MCF 10A (cell line): ENCODE data around the gene TUB. TPM values are rescaled to one million over a fixed set of nuclear protein-coding genes. Genes with fewer than 3 reads are reported as not detected.

Source experiments
- BruUV-seq: library from RNA; stranded (reverse); fragments of 400-500 nt; replicated peaks from 2 replicates; lab custom pipeline; 2021; lab: Mats Ljungman, UMichigan
- CTCF ChIA-PET: fragments of 300-600 bp; sonication (Branson Sonifier 250); formaldehyde crosslinking; extraction: SDS; loops from one replicate; lab custom pipeline; 2021; ENCODE audit warnings: antibody characterized with exemption, inconsistent platforms; lab: Yijun Ruan, JAX
- POLR2A ChIA-PET: fragments of 300-600, 350-650 bp; sonication (Branson Sonifier 250); formaldehyde crosslinking; extraction: SDS; loops from one replicate; lab custom pipeline; 2020; ENCODE audit warnings: antibody characterized with exemption, inconsistent platforms; lab: Yijun Ruan, JAX
- DNase-seq: peaks from one replicate; pipeline ENCODE4 v3.0.0-alpha.2; 2018; ENCODE audit not compliant: unreplicated experiment
- H3K27ac Mint-ChIP-seq: one replicate; pipeline ENCODE4 v1.8.0; 2022; ENCODE audit warnings: mild to moderate bottlenecking, low read depth, mixed read lengths; ENCODE audit not compliant: unreplicated experiment
- H3K27me3 Mint-ChIP-seq: one replicate; pipeline ENCODE4 v1.8.0; 2022; ENCODE audit warnings: mixed read lengths; ENCODE audit not compliant: insufficient read depth, unreplicated experiment
- H3K36me3 Mint-ChIP-seq: one replicate; pipeline ENCODE4 v1.8.0; 2022; ENCODE audit warnings: mild to moderate bottlenecking, moderate library complexity, mixed read lengths; ENCODE audit not compliant: insufficient read depth, unreplicated experiment
- H3K4me1 Mint-ChIP-seq: one replicate; pipeline ENCODE4 v1.8.0; 2022; ENCODE audit warnings: mixed read lengths; ENCODE audit not compliant: insufficient read depth, unreplicated experiment
- H3K4me3 Mint-ChIP-seq: one replicate; pipeline ENCODE4 v1.8.0; 2022; ENCODE audit warnings: mild to moderate bottlenecking, moderate library complexity, mixed read lengths; ENCODE audit not compliant: unreplicated experiment
- H3K9me3 Mint-ChIP-seq: one replicate; pipeline ENCODE4 v1.8.0; 2022; ENCODE audit warnings: mixed read lengths; ENCODE audit not compliant: unreplicated experiment
- intact Hi-C: fragments of 100-400 bp; cut with micrococcal nuclease; formaldehyde crosslinking; loops from 2 replicates; pipeline ENCODE4 v1.14.1; 2022
- total RNA-seq: library from RNA; stranded (reverse); gene quantifications from 2 replicates; pipeline ENCODE4 v1.2.3, GENCODE V29; 2022
- TF ChIP-seq, protein P1 (sequence below): fragments of 200-600 bp; IDR thresholded peaks from one replicate; pipeline ENCODE4 v1.8.0; 2022; ENCODE audit warnings: antibody characterized with exemption, mild to moderate bottlenecking; ENCODE audit not compliant: unreplicated experiment

TUB gene
- total RNA-seq, 1 experiment from 2014 or later, result 1.4 TPM

DNA sequence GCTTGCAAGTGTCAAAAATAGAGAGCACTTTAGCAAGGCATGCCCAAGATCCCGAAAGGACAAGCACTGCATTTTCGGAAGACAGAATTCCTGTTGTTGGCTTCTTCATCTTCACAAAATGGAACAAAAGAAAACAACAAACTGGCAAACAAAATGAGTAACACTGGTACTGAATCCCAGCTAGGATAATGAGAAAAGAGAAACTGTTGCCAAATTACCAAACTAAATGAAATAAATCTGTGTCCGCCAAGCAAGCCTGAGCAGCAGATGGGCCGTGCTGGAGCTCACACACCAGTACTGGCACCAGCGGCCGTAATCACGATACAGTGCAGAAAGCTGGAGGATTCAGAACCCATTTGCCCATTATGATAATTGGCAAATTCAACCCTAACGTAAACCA lies 30.6 kb downstream of the TUB start:
- TF ChIP-seq, protein P1, sequence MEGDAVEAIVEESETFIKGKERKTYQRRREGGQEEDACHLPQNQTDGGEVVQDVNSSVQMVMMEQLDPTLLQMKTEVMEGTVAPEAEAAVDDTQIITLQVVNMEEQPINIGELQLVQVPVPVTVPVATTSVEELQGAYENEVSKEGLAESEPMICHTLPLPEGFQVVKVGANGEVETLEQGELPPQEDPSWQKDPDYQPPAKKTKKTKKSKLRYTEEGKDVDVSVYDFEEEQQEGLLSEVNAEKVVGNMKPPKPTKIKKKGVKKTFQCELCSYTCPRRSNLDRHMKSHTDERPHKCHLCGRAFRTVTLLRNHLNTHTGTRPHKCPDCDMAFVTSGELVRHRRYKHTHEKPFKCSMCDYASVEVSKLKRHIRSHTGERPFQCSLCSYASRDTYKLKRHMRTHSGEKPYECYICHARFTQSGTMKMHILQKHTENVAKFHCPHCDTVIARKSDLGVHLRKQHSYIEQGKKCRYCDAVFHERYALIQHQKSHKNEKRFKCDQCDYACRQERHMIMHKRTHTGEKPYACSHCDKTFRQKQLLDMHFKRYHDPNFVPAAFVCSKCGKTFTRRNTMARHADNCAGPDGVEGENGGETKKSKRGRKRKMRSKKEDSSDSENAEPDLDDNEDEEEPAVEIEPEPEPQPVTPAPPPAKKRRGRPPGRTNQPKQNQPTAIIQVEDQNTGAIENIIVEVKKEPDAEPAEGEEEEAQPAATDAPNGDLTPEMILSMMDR, result no peak
- CTCF ChIA-PET, result interaction anchor here (1.0 to 6.8 kb wide), 3 partner anchors 9 to 78 kb away, joined by 5 to 129 read pairs (median 23); no protein-coding TSS in a partner anchor

DNA sequence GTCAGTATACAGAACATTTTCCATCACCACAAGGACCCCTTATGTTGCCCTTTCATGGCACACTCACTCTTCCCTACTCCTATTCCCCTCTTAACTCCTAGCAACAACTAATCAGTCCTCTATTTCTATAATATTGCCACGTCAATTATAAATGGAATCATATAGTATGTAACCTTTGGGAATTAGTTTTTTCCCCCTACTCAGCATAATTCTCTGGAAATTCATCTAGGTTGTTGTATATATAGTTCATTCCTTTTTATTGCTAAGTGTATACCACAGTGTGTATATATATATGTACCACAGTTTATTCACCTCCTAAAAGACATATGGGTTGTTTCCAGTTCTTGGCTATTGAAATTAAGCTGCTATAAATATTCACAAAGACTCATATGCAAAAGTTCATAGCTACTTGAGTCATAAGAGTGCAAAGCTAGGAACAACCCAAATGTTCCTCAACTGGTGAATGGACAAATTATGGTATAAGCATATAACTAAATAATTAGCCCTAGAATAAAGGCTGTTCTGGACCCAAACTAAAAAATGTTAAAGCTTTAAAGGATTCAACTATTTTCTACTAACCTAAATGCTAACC lies 41.3 kb downstream of the TUB start:
- intact Hi-C loops, result no loop called here
- H3K36me3 Mint-ChIP-seq, result no peaks in the 10 kb centered on the region
- TF ChIP-seq, protein P1, result no peak
- no peak overlapping the region for H3K27ac Mint-ChIP-seq
- no TSS peak for BruUV-seq
- H3K9me3 Mint-ChIP-seq, result no peaks in the 10 kb centered on the region
- no peak for DNase-seq
- CTCF ChIA-PET, result interaction anchor here (0.8 to 6.4 kb wide), 3 partner anchors 22 to 32 kb away, joined by 3 to 41 read pairs (median 4); no protein-coding TSS in a partner anchor
- H3K4me1 Mint-ChIP-seq, result no peaks in the 10 kb centered on the region
- no peak overlapping the region for H3K4me3 Mint-ChIP-seq
- POLR2A ChIA-PET, result interaction anchor here (0.6 to 0.7 kb wide), 3 partner anchors 34 to 155 kb away, joined by 3 read pairs; no protein-coding TSS in a partner anchor
- H3K27me3 Mint-ChIP-seq, result no peaks in the 10 kb centered on the region

More for the DNA sequence above, 30.6 kb downstream of the TUB start:
- Mint-ChIP-seq H3K4me1 (no peaks in the 10 kb centered on the region), H3K4me3 (no peak overlapping the region), H3K27ac (no peak overlapping the region), H3K9me3 (peaks cover 10% of the 10 kb centered on the region), H3K27me3 (no peaks in the 10 kb centered on the region), H3K36me3 (no peaks in the 10 kb centered on the region)
- BruUV-seq, result no TSS peak
- intact Hi-C loops, result no loop called here
- DNase-seq, result no peak
- POLR2A ChIA-PET, result no interaction called here

DNA sequence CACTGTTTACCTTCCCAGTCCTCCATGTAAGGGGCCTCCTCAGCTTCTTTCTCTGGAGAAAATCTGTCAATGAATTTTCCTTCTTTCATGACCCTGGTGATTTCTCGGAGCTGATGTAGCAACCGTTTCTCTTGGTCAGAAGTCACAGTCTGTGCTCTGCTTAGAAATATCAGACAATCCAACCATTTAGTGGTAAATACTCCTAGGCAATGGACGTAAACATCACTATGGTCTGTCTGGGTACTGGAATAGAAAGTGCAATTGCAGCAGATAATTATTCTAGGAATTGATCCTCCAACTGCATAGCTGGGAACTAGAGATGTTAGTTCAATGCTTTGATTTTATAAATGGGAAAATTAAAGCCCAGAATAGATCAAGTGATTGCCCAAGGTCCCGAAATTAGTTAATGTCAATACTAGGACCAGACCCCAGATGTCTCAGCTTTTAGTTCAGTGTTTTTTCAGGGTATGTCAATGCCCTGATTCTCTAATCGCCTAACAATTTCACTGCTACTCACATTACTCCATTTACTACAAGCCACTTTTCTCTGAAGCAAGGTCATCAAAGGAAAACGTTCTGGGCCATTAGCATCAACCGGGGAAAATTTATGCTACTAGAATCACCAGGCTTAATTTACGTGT lies 45.8 kb downstream of the TUB start:
- CTCF ChIA-PET, result interaction anchor here (0.5 to 6.4 kb wide), 5 partner anchors 27 to 1212 kb away, joined by 3 to 41 read pairs (median 3); no protein-coding TSS in a partner anchor
- Mint-ChIP-seq H3K27me3 (no peaks in the 10 kb centered on the region), H3K27ac (no peak overlapping the region), H3K36me3 (no peaks in the 10 kb centered on the region), H3K4me1 (no peaks in the 10 kb centered on the region), H3K9me3 (no peaks in the 10 kb centered on the region), H3K4me3 (no peak overlapping the region)
- no TSS peak for BruUV-seq
- no peak for DNase-seq
- POLR2A ChIA-PET, result interaction anchor here (0.5 kb wide), 1 partner anchor 853 kb away, joined by 3 read pairs; no protein-coding TSS in a partner anchor
- intact Hi-C loops, result no loop called here
- TF ChIP-seq, protein P1, result no peak

DNA sequence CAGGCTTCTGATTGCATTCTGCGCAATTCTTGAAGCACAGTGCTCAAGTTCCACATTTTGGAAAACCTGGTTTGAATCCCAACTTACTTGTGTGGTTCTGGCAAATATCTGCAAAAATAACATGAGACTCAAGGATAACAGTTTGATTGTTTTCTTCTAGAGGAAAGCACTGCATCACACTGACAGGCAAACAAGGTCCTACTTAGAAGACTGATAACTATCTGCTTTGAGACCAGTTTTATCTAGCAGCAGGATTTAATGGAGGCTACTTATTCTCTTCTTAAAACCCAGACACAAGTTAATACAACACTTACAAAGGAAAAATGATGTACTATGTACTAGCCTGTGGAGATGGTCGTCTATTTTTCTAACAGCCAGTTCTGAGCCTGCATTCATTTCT lies 46.4 kb downstream of the TUB start:
- no peaks in the 10 kb centered on the region for H3K4me1 Mint-ChIP-seq
- DNase-seq, result no peak
- ChIA-PET CTCF (interaction anchor here (0.9 to 3.1 kb wide), 3 partner anchors 28 to 121 kb away, joined by 3 to 11 read pairs (median 5); no protein-coding TSS in a partner anchor), POLR2A (interaction anchor here (0.9 kb wide), 1 partner anchor 10 kb away, joined by 3 read pairs; no protein-coding TSS in a partner anchor)
- intact Hi-C loops, result no loop called here
- no peaks in the 10 kb centered on the region for H3K9me3 Mint-ChIP-seq
- H3K4me3 Mint-ChIP-seq, result no peak overlapping the region
- BruUV-seq, result no TSS peak
- H3K36me3 Mint-ChIP-seq, result no peaks in the 10 kb centered on the region
- H3K27ac Mint-ChIP-seq, result no peak overlapping the region
- H3K27me3 Mint-ChIP-seq, result no peaks in the 10 kb centered on the region
- TF ChIP-seq, protein P1, result no peak
